HG02571 (cell line): ENCODE results near the gene CREB3L4.
"Not testable (repeated sequence)": the region's sequence is repeated elsewhere in the genome, so short reads cannot be mapped to it uniquely, and the experiment has no call there.

Source experiments
- ATAC-seq: cut with Tn5 transposase; IDR thresholded peaks from one replicate; pipeline ENCODE4 v1.9.1; 2021; ENCODE audit warnings: mild to moderate bottlenecking, moderate library complexity; ENCODE audit not compliant: unreplicated experiment

CREB3L4 gene

DNA sequence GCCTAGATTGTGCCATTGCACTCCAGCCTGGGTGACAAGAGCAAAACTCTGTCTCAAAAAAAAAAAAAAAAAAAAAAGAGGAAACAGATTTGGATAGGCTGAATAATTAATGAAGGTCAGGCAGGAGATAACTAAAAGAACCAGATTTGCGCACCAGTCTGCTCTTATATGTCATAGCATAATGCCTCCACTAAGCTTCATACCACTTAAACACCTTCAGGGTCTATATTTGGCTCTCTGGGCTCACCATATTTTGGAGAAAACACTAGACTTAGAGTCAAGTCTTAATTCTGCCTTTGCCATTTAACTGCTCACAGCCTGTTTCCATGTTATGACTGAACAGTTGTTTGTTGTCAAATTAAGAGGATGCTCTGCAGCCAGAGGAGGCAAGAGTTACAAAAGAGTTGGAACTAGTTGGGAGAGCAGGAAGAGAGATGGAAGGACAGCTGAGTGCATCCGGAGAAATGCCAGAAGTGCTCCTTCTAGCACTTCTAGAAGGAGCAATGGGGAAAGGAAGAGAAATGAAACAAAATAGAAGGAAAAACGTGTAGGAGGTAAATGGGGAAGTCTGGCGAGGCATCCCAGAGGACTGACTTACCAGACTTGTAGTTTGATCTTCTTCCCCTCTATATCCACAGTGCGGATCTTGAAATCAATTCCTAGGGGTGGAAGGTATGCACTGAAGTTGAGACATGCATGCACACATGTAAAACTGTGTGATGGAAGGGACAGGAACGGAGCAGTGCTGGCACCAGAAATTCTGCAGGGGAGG lies 16.6 kb downstream of the CREB3L4 start:
- no peak for ATAC-seq

DNA sequence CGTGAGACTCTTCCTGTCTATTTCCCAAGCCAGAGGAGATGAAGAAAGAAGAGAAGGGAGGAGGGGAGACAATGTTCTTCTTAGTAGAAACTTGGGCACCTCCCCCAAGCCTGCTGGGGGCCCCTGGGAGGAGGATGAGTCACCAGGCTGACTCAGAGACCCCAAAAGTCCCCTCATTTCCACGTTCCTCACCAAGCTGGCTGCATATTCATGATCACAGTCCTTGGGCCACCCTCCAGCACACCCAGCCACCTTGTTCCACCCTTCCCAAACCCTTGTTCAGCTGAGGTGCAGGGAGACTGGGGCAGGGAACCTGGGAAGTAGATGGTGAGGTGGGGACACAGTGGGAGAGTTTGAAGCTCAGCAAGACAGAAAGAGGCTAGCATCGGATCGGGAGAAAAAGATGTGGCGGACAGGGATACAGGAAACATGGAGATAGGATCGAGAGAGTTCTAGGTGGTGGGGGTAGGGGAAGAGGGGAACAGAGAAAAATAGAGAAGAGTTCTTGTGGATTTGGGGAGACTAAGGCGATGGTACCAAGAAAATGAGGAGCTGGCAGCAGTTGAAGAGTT lies 17.7 kb downstream of the CREB3L4 start:
- ATAC-seq, result no peak

DNA sequence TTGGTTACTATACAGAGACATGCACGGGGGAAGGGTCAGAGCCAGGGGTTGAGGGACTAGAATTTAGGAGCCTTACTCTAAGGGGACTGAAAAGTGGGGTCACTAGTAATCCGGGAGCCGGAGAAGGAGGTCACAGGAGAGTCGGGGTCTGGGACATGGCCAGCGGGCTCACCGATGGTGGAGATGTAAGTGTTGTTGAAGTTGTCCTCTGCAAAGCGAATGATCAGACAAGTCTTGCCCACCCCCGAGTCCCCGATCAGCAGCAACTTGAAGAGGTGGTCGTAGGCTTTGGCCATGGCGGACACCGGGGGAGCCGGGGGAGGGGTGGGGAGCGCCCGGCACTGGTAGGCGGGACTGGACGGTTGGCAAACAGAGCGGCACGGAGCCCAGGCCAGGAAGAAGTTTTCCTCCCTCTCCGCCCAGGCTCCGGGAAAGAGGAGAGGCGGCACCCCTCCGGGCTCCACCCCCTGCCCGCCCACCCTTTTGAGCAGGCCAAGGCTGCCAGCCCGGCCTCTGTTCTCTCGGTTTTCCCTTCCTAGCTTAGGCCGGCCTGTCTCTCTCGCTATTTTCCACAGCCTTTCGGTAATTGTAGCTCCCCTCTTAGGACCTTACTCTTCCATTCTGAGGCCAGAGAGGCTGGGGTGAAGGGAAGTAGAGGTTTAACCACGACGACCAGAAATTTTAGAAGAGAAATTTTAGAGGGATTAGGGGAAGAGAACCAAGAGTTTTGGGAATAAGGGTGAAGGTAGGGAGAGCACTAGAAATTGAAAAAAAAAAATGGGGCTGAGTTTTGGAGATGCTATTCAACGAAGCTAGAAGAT lies 18.4 kb downstream of the CREB3L4 start, which contains the start of gene RAB13:
Gene RAB13 (minus strand): TSS at position 399 of the 821 bp plus-strand sequence. CDS start 103 bp downstream, at position 296.
- ATAC-seq, result no peak

DNA sequence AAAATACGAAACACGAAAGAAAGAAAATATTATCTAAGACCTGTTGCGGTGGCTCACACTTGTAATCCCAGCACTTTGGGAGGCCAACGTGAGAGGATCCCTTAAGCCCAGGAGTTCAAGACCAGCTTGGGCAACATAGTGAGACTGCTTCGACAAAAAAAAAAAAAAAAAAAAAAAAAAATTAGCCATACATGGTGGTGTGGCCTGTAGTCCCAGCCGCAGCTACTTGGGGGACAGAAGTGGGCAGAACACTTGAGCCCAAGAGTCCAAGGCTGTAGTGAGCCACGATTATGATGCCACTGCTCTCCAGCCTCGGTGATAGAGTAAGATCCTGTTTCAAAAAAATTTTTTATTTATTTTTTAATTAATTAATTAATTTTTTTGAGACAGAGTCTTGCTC lies 19.9 kb downstream of the CREB3L4 start:
- no peak for ATAC-seq

DNA sequence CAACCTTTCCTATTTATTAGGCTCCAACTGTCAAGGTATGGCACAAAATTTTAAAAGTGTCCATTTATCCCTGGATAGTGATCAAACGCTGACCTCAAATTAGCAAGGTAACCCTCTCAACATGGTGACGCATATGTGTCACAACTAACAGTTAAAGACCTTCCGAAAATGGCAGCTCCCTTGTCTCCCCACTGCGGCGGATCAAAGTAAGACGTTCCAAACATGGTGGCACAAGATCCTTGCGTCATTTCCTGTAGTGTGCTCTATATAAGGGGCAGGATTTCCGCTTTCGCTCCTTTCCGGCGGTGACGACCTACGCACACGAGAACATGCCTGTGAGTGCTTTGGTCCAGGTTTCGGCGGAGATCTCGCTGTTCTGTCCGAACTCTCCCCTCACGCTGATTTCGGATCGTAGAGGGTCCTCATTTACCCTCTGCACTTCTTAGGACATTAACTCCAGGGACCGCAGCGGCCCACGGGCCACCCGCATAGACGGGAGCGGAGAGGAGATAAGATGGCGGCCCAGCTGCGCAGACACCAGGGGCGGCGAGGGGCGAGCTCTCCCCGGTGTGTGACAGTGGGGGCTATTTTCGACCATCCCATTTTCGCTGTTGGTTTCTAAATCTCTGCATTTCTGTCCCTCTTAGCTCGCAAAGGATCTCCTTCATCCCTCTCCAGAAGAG lies 22.9 kb downstream of the CREB3L4 start, which contains the start of gene RPS27:
Gene RPS27 (plus strand): TSS at position 295 of the 683 bp plus-strand sequence. CDS start 35 bp downstream, at position 330.
- peak; percentile 64 for ATAC-seq

DNA sequence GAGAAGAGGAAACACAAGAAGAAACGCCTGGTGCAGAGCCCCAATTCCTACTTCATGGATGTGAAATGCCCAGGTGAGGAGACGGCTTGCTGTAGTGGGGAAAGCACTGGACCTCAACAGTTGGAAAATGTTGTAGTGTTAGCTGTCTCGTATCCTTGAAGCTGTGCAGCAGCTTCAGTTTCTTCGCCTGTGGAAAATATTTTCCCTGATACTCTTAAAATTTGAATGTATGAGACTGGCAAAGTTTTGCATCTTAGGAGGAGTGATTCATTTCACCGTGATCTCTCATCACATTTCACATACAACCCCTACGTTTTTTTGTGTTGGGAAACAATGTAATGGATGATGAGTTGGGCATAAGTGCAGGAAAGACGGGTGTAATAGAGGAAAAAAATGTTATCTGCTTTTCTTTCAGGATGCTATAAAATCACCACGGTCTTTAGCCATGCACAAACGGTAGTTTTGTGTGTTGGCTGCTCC lies 23.5 kb downstream of the CREB3L4 start:
- no peak for ATAC-seq

DNA sequence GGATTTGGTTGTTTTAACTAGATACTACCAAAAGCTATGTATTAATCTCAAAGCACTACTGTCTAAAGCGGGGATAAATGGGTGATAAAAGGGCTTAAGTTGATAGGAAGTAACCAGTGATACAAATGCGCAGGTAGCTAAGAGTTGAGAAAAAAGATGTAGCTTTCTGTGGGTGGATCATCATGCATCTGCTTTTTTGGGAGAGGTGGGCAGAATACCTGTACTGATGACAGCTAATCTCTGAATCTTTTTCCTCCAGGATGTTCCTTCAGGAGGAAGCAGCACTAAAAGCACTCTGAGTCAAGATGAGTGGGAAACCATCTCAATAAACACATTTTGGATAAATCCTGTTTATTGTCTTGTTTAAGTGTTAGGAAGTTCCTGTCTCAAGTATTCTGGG lies 24.1 kb downstream of the CREB3L4 start:
- no peak for ATAC-seq

DNA sequence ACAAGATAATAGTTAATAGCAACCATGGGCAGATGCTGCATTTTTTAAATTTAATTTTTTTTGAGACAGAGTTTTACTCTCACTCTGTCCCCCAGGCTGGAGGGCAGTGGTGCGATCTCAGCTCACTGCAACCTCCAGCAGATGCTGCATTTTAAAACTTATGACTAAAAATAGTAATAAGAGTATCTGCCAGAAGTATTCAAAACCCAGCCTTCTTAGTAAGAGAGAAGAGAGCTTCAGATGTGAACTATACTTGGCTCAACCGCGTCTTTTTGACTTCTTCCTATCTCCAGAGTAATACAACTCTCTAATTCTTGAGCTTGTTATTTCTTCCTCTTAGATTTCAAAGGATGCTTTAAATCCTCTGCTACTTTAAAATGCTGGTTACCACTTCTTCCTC lies 27.5 kb downstream of the CREB3L4 start:
- ATAC-seq, result no peak

DNA sequence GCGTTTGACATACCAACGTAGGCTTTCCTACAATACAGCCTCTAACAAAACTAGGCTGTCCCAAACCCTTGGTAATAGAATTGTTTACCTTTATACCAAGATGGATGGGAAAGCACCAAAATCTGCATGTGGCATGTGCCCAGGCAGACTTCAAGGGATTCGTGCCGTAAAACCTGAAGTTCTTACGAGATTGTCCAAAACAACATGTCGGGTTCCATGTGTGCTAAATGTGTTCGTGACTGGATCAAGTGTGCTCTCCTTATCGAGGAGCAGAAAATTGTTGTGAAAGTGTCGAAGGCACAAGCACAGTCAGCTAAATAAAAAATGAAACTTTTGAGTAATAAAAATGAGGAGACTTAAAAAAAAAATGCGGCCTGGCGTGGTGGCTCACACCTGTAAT lies 27.9 kb downstream of the CREB3L4 start:
- ATAC-seq, result no peak

DNA sequence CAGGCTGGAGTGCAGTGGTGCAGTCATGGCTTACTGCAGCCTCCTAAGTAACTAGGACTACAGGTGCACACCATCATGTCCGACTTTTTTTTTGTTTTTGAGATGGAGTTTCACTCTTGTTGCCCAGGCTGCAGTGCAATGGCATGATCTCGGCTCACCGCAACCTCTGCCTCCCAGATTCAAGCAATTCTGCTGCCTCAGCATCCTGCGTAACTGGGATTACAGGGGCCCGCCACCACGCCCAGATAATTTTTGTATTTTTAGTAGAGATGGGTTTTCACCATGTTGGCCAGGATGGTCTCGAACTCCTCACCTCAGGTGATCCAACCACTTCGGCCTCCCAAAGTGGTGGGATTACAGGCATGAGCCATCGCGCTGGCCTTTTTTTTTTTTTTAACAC lies 29.2 kb downstream of the CREB3L4 start:
- not testable (repeated sequence) for ATAC-seq

DNA sequence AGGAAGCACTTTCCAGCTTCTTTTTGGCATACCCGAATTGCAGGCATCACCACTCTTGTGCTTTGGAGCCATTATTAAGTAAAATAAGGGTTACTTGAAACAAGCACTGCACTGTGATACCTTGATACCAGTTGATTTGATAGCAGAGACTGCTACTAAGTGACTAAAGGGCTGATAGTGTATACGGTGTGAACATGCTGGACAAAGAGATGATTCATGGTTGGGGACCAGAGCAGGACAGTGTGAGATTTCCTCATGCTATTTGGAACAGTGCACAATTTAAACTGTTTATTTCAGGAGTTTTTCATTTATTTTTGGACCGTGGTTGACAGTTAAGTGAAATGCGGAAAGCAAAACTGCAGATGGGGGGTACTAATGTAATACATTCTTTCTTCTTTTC lies 32.7 kb downstream of the CREB3L4 start:
- ATAC-seq, result no peak

DNA sequence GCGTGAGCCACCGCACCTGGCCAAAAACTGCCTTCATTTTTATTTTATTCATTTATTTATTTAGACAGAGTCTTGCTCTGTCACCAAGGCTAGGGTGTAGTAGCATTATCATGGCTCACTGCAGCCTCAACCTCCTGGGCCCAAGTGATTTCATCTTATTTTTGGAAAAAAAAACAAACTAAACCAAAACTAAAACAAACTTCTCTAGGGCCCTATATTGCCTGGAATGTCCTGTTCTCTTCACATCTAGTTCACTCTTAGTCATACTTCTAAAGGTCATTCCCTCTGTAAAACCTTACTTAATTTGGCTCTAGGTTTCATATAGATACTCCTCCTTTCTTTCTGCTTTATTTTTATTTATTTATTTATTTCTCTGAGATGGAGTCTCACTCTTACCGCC lies 38.4 kb downstream of the CREB3L4 start:
- no peak for ATAC-seq

DNA sequence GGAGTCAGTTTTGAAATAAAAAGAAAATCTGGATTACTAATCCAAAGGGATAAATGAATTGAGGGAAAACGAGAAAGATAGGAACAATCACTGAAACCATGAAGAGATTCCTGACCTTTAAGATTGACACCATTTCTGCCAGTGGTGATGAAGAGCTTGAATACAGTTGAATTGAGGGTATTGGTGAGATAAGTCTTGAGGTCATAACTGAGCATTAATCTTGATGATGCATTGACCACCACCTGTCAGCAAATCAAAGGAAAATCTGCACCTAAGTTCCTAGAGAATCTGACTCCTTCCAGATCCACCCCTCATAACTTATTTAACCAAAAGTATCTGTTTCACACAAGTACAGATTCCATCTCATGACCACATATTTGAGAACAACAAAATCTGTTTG lies 44.4 kb downstream of the CREB3L4 start:
- ATAC-seq, result no peak

DNA sequence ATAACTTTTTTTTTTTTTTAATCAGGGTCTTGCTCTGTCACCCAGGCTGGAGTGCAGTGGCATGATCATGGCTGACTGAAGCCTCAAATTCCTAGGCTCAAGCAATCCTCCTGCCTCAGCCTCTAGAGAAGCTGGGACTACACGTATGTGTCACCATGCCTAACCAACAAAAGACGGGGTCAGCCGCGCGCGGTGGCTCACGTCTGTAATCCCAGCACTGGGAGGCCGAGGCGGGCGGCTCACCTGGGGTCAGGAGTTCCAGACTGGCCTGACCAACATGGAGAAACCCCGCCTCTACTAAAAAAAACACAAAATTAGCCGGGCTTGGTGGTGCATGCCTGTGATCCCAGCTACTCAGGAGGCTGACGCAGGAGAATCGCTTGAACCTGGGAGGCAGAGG lies 44.8 kb downstream of the CREB3L4 start:
- not testable (repeated sequence) for ATAC-seq

DNA sequence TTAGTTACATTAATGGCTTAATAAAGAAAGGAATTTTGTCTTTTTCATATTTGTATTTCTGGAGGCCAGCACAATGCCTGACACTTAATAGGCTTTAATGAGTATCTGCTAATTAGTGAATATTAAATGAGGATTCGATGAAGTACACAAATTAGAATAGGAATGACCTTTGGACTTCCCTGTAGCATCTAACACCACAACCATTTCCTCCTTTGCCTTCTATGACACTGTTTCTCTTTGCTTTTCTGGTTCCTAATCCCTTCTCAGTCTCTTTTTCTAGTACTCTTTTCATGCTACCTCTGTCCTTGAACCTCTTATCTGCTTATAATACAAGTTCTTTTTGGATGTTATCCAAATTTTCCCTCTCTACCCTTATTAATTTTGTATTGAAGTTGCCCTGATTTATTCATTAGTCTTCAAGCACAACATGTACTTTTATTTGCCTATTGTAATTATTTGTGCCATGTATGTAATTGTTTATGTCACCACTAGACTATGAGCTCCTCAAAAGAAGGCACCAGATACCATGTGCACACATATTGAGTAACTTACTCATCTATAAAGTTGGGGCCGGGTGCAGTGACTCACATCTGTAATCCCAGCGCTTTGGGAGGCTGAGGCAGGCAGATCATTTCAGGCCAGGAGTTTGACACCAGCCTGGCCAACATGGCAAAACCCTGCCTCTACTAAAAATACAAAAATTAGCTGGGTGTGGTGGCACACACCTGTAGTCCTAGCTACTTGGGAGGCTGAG lies 46.6 kb downstream of the CREB3L4 start:
- ATAC-seq, result no peak

DNA sequence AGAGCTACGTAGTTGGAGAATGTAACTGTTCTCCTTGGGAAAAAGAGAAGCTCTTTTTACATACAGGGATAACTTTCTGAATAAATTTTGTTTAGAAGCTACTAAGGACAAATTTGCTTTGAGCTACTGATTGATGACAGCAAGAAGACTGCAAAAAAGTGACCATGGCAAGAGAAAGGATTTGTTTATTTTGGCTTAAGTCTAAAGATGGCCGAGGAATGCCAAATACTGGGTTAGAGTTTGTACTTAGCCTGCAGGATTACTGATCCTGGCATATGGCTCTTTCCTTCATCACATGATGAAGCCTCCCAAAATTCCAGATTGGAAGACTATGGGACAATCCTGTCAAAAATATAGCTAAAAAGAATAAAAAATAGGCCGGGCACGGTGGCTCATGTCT lies 51.6 kb downstream of the CREB3L4 start:
- ATAC-seq, result no peak

DNA sequence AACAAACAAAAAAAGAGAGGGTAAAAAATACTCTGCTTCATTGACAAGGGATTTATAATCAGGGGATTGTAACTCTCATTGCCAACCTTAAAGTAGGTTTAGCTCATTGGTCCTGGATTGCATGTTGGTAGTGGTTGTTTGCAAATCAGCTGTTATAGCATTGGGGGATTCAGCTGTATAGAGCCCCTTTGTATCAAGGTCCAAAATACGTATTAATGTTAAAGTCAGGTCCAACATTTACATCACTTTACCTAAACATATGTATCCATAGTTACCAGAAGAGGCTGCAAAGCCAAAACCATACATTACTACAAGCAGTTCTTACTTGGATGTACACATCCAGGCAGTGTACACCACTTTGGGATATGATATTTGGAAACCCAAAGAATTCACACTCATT lies 52.2 kb downstream of the CREB3L4 start:
- ATAC-seq, result no peak
